Adrenal gland (tissue), 12 donors: Measurements from ENCODE around the gene INPP4B. TPM values are rescaled to one million over a fixed set of nuclear protein-coding genes. Genes with fewer than 3 reads are reported as not detected.

Source experiments
- DNase-seq, 7 donors: peaks; one replicate each; pipeline ENCODE4 v3.0.0-alpha.2; 2019 to 2020
- H3K27ac ChIP-seq, 5 donors: fragments of 200-600 bp; sonication (generic) in 4 of 5; 1 replicate in 3 of 5; 2 replicates in 2 of 5; pipeline versions ENCODE4 v1.5.1 to v1.8.0; 2016 to 2020; ENCODE audit warnings: mild to moderate bottlenecking in 1 of 5
- H3K27me3 ChIP-seq: fragments of 200-600 bp; 2 replicates; pipeline ENCODE4 v1.8.0; 2021
- H3K36me3 ChIP-seq, 2 donors: fragments of 200-600 bp; replicated peaks in 1 of 2; 1 replicate in 1 of 2; 2 replicates in 1 of 2; pipeline versions ENCODE4 v1.5.1 to v1.8.0; 2018 to 2022
- H3K4me1 ChIP-seq, 2 donors: fragments of 200-600 bp; replicated peaks in 1 of 2; 1 replicate in 1 of 2; 2 replicates in 1 of 2; pipeline versions ENCODE4 v1.5.1 to v1.8.0; 2018 to 2021
- H3K4me3 ChIP-seq, 4 donors: fragments of 200-600 bp; sonication (generic) in 3 of 4; one replicate each; pipeline ENCODE4 v1.5.1; 2016 to 2018
- H3K9me3 ChIP-seq, 3 donors: fragments of 200-600 bp; sonication (generic) in 1 of 3; replicated peaks in 1 of 3; 1 replicate in 2 of 3; 2 replicates in 1 of 3; pipeline versions ENCODE4 v1.5.1 to v1.8.0; 2016 to 2021
- CTCF ChIP-seq, 6 experiments: fragments of 450-650 bp in 4 of 6; fragments of 200-600 bp in 2 of 6; sonication (generic) in 1 of 6; IDR thresholded peaks; 1 replicate in 5 of 6; 2 replicates in 1 of 6; pipeline versions ENCODE4 v1.5.1 to v1.8.0; 2016 to 2021; ENCODE audit warnings: antibody characterized with exemption in 6 of 6, mild to moderate bottlenecking in 2 of 6, moderate library complexity in 1 of 6
- POLR2A ChIP-seq, 2 donors: fragments of 450-650 bp; IDR thresholded peaks; one replicate each; pipeline ENCODE4 v1.6.1; 2017; ENCODE audit warnings: antibody characterized with exemption in 2 of 2, mild to moderate bottlenecking in 2 of 2, moderate library complexity in 1 of 2
- WGBS, 4 donors: extraction: QIAGEN DNeasy Blood & Tissue Kit in 2 of 4; methylation state at CpG; one replicate each; pipeline versions ENCODE4 v1.1.5 to v1.1.7; 2013 to 2017; 5-methylcytosine and 5-hydroxymethylcytosine counted together
- intact Hi-C, 2 donors: fragments of 100-400 bp; cut with DNase I; formaldehyde crosslinking; loops; one replicate each; pipeline versions ENCODE4 v1.14.1 to v1.15.0; 2022 to 2023
- polyA plus RNA-seq, 3 donors: library from polyadenylated mRNA; stranded (reverse); fragments of 200-250 nt in 2 of 3; fragments of 350-450 nt in 1 of 3; fragmentation: Illumina TruSeq in 1 of 3; extraction: RNeasy Lipid Tissue Mini Kit (QIAGEN cat#74804) in 1 of 3; gene quantifications; one replicate each; pipeline ENCODE4 v1.2.3, GENCODE V29; 2013 to 2014
- total RNA-seq, 9 donors: library from RNA; depleted of rRNA in 4 of 9; stranded (reverse); fragments of >200 nt in 4 of 9; fragments of 120-200 nt in 1 of 9; fragmentation: NEBNext Ultra II Directional in 1 of 9; extraction: Animal tissue kit (Norgen Biotek cat#: 25700) in 1 of 9; gene quantifications; one replicate each; pipeline versions ENCODE4 v1.1.0 to v1.2.4, GENCODE V29; 2013 to 2023
- donor health status: healthy with polysubstance abuse.
- donor health status: Bipolar disorder and iron deficiency.
- donor health status: DM: yes; HTN: yes; CAD: no.
- donor health status: DM: no; HTN: no; CAD: no.
- donor health status: DM: no; HTN: no; CAD: no.
- donor health status: DM: yes; HTN: yes; CAD: no.

INPP4B gene
- total and polyA plus RNA-seq, 12 donors: 2.2 to 21.6 (median 11.8) TPM

DNA sequence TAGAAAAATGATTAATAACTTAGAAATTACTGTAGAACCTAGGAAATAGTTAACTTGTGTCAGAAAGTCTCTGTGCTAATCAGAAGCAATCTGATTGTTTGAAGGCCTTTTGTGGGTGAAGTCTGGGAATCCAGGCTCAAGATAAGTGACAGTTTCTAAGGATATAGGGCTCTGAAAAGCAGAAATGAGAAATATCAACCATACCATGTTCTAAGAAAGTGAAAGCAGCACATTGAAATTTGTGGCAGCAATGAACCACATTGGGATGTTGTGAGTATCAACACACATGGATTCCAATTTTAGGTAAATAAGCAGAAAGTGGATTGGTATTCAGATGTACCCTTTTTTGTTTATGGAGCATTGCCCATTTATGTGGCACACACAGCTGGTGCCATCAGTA is 745.2 kb downstream of the INPP4B start:
- DNase-seq: no peak

DNA sequence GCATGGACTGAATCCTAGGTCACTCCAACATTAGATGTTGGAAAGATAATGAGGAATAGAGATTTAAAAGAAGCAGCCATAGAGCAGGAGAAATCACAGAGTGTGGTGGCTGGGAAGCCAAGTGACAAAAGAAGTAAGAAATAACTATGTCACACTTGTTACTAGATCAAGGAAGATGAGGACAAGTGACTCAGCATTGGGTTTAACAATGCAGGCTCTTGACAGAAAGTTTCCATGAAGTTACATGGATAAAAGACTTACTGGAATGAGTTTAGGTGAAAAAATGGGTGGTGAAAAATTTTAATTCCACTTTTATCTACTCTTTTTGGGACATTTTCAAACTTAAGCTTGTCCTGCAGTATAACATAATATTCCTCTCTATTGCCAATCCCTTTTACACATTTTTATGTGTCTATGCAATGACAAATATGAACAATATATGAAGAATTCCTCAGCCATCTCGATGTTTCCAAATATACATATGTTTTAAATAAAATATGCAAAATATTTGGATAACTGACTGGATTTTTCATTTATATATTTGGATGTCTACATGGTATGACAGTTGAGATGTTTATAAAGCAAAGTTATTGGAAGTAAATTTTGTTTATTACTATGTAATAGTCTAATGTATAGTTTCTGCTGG is 747.1 kb downstream of the INPP4B start:
- WGBS, 4 donors: 82 to 87% (median 85%) methylated on average over 1 of the region's 1 CpG
- no peaks in the 10 kb centered on the region for H3K27me3 ChIP-seq
- no peaks in the 10 kb centered on the region for H3K36me3 ChIP-seq
- H3K4me1 ChIP-seq: no peaks in the 10 kb centered on the region
- TF ChIP-seq POLR2A (IDR thresholded peaks at IDR 0.05): no peak
- TF ChIP-seq CTCF (IDR thresholded peaks at IDR 0.05): no peak
- H3K4me3 ChIP-seq: no peak overlapping the region
- DNase-seq: no peak
- intact Hi-C loops: no loop called here
- no peak overlapping the region for H3K27ac ChIP-seq
- no peaks in the 10 kb centered on the region for H3K9me3 ChIP-seq

More for the DNA sequence above, 745.2 kb downstream of the INPP4B start:
- H3K27me3 ChIP-seq: no peaks in the 10 kb centered on the region
- intact Hi-C loops: no loop called here
- H3K9me3 ChIP-seq: no peaks in the 10 kb centered on the region
- no peaks in the 10 kb centered on the region for H3K36me3 ChIP-seq
- H3K27ac ChIP-seq: no peak overlapping the region
- H3K4me3 ChIP-seq: no peak overlapping the region
- TF ChIP-seq POLR2A (IDR thresholded peaks at IDR 0.05) (no peak), CTCF (IDR thresholded peaks at IDR 0.05) (no peak)
- H3K4me1 ChIP-seq: no peaks in the 10 kb centered on the region

- TF ChIP-seq POLR2A (IDR thresholded peaks at IDR 0.05) (no peak), CTCF (IDR thresholded peaks at IDR 0.05) (no peak)
- no peaks in the 10 kb centered on the region for H3K4me1 ChIP-seq
- 82 to 93% (median 87%) methylated on average over 3 of the region's 3 CpGs for WGBS, 4 donors
- intact Hi-C loops: no loop called here
- H3K27ac ChIP-seq: no peak overlapping the region
- H3K36me3 ChIP-seq: no peaks in the 10 kb centered on the region
- no peak for DNase-seq
- no peaks in the 10 kb centered on the region for H3K27me3 ChIP-seq
- H3K4me3 ChIP-seq: no peak overlapping the region
- no peaks in the 10 kb centered on the region for H3K9me3 ChIP-seq
Observed at GRCh38 chr4:142098380-142098779, 747.7 kb downstream of the INPP4B start.

- DNase-seq: no peak
- Histone ChIP-seq H3K27me3 (no peaks in the 10 kb centered on the region), H3K4me1 (no peaks in the 10 kb centered on the region), H3K36me3 (no peaks in the 10 kb centered on the region), H3K9me3 (no peaks in the 10 kb centered on the region), H3K27ac (no peak overlapping the region), H3K4me3 (no peak overlapping the region)
- WGBS, 4 donors: 92 to 99% (median 98%) methylated on average over 3 of the region's 3 CpGs
- TF ChIP-seq POLR2A (IDR thresholded peaks at IDR 0.05) (no peak), CTCF (IDR thresholded peaks at IDR 0.05) (no peak)
- intact Hi-C loops: no loop called here
Observed at GRCh38 chr4:142097015-142097414, 749.1 kb downstream of the INPP4B start.
